Trophoblast cell (in vitro differentiated cells and primary cell): ENCODE measurements around the gene TACR2.

ENCODE experiments used
- DNase-seq, 2 donors: peaks; one replicate each; pipeline ENCODE4 v3.0.0-alpha.2; 2016
- H2AFZ ChIP-seq: 2 replicates; pipeline ENCODE4 v1.6.1; 2013; ENCODE audit warnings: low read length, moderate library complexity, mild to moderate bottlenecking; ENCODE audit not compliant: insufficient read depth, poor library complexity
- H2AK5ac ChIP-seq: 2 replicates; pipeline ENCODE4 v1.6.1; 2013; ENCODE audit warnings: mild to moderate bottlenecking, low read length
- H2BK120ac ChIP-seq: 2 replicates; pipeline ENCODE4 v1.6.1; 2013; ENCODE audit warnings: low read length, mild to moderate bottlenecking, moderate library complexity; ENCODE audit not compliant: insufficient read depth, poor library complexity
- H2BK12ac ChIP-seq: 2 replicates; pipeline ENCODE4 v1.6.1; 2013; ENCODE audit warnings: mild to moderate bottlenecking, low read length, moderate library complexity
- H2BK5ac ChIP-seq: 2 replicates; pipeline ENCODE4 v1.6.1; 2013; ENCODE audit warnings: low read length, low read depth, moderate library complexity, mild to moderate bottlenecking; ENCODE audit not compliant: poor library complexity
- H3K14ac ChIP-seq: 2 replicates; pipeline ENCODE4 v1.6.1; 2013; ENCODE audit warnings: mild to moderate bottlenecking, low read length
- H3K18ac ChIP-seq: 2 replicates; pipeline ENCODE4 v1.6.1; 2013; ENCODE audit warnings: mild to moderate bottlenecking, low read length
- H3K23ac ChIP-seq: 2 replicates; pipeline ENCODE4 v1.6.1; 2013; ENCODE audit warnings: low read length
- H3K27ac ChIP-seq: 2 replicates; pipeline ENCODE4 v1.5.1; 2013; ENCODE audit warnings: low read depth, mild to moderate bottlenecking, inconsistent platforms, low read length, moderate library complexity
- H3K27me3 ChIP-seq: 2 replicates; pipeline ENCODE4 v1.6.1; 2013; ENCODE audit warnings: inconsistent platforms, mild to moderate bottlenecking, low read length, moderate library complexity; ENCODE audit not compliant: insufficient read depth
- H3K36me3 ChIP-seq, 2 experiments: 1 replicate in 1 of 2; 2 replicates in 1 of 2; pipeline ENCODE4 v1.6.1; 2013; ENCODE audit warnings: low read length in 2 of 2, mild to moderate bottlenecking in 2 of 2, moderate library complexity in 1 of 2; ENCODE audit not compliant: insufficient read depth in 2 of 2, control insufficient read depth in 1 of 2
- H3K4ac ChIP-seq: 2 replicates; pipeline ENCODE4 v1.6.1; 2013; ENCODE audit warnings: low read depth, mild to moderate bottlenecking, low read length, moderate library complexity
- H3K4me1 ChIP-seq, 2 experiments: 1 replicate in 1 of 2; 2 replicates in 1 of 2; pipeline ENCODE4 v1.6.1; 2013; ENCODE audit warnings: low read length in 2 of 2, mild to moderate bottlenecking in 2 of 2, moderate library complexity in 1 of 2; ENCODE audit not compliant: insufficient read depth in 2 of 2, control insufficient read depth in 1 of 2
- H3K4me2 ChIP-seq: 2 replicates; pipeline ENCODE4 v1.6.1; 2013; ENCODE audit warnings: inconsistent platforms, mild to moderate bottlenecking, low read length, moderate library complexity
- H3K4me3 ChIP-seq: 2 replicates; pipeline ENCODE4 v1.5.1; 2013; ENCODE audit warnings: mild to moderate bottlenecking, low read depth, low read length, inconsistent platforms
- H3K79me1 ChIP-seq: one replicate; pipeline ENCODE4 v1.6.1; 2013; ENCODE audit warnings: low read length
- H3K79me2 ChIP-seq: 2 replicates; pipeline ENCODE4 v1.6.1; 2013; ENCODE audit warnings: low read length, mild to moderate bottlenecking; ENCODE audit not compliant: control insufficient read depth, insufficient read depth, poor library complexity
- H3K9ac ChIP-seq: 2 replicates; pipeline ENCODE4 v1.6.1; 2013; ENCODE audit warnings: mild to moderate bottlenecking, low read length
- H3K9me3 ChIP-seq: 2 replicates; pipeline ENCODE4 v1.6.1; 2013; ENCODE audit warnings: low read depth, mild to moderate bottlenecking, control low read depth, inconsistent platforms, low read length; ENCODE audit not compliant: insufficient read depth
- H4K12ac ChIP-seq: 2 replicates; pipeline ENCODE4 v1.6.1; 2013; ENCODE audit warnings: low read depth, mild to moderate bottlenecking, low read length, moderate library complexity
- H4K8ac ChIP-seq: 2 replicates; pipeline ENCODE4 v1.6.1; 2013; ENCODE audit warnings: low read depth, mild to moderate bottlenecking, low read length, moderate library complexity
- H4K91ac ChIP-seq: one replicate; pipeline ENCODE4 v1.6.1; 2013; ENCODE audit warnings: low read depth, mild to moderate bottlenecking, low read length, moderate library complexity
- WGBS: extraction: QIAGEN DNeasy Blood & Tissue Kit; methylation state at CpG from one replicate; pipeline ENCODE4 v1.1.7; 2013; ENCODE audit warnings: missing lambda C conversion rate; ENCODE audit not compliant: insufficient read length, insufficient coverage; ENCODE audit errors: extremely low coverage; 5-methylcytosine and 5-hydroxymethylcytosine counted together

Gene TACR2

GRCh38 chr10:69353977-69354635, 62.6 kb downstream of the TACR2 start:
- no peak overlapping the region for H2BK12ac ChIP-seq
- H2AK5ac ChIP-seq, result no peak overlapping the region
- no peak overlapping the region for H3K4me3 ChIP-seq
- H3K79me1 ChIP-seq, result peaks cover 3% of the 10 kb centered on the region
- no peak overlapping the region for H3K9ac ChIP-seq
- H4K12ac ChIP-seq, result no peak overlapping the region
- H3K9me3 ChIP-seq, result no peaks in the 10 kb centered on the region
- no peak for DNase-seq
- H4K8ac ChIP-seq, result no peak overlapping the region
- no peaks in the 10 kb centered on the region for H3K27me3 ChIP-seq
- no peak overlapping the region for H2AFZ ChIP-seq
- no peak overlapping the region for H2BK120ac ChIP-seq
- H3K23ac ChIP-seq, result no peak overlapping the region
- peaks cover 6 to 11% of the 10 kb centered on the region in 2 experiments for H3K36me3 ChIP-seq
- H4K91ac ChIP-seq, result no peak overlapping the region
- no peak overlapping the region for H3K18ac ChIP-seq
- no peak overlapping the region for H3K4ac ChIP-seq
- H3K14ac ChIP-seq, result no peak overlapping the region
- no CpG with 5 or more reads among the region's 8 CpGs for WGBS
- H3K27ac ChIP-seq, result no peak overlapping the region
- peaks cover 2% of the 10 kb centered on the region for H3K79me2 ChIP-seq
- H3K4me2 ChIP-seq, result no peak overlapping the region
- H2BK5ac ChIP-seq, result no peak overlapping the region
- H3K4me1 ChIP-seq, result peaks cover 3% of the 10 kb centered on the region in 2 experiments
